GM15510 (cell line): ENCODE data around the gene ADARB2.

Source experiments
- POLR2A ChIP-seq: IDR thresholded peaks from 3 replicates; pipeline ENCODE4 v1.6.1; 2011; ENCODE audit warnings: borderline replicate concordance; ENCODE audit not compliant: insufficient read length; ENCODE audit errors: extremely low read depth

The ADARB2 gene

DNA sequence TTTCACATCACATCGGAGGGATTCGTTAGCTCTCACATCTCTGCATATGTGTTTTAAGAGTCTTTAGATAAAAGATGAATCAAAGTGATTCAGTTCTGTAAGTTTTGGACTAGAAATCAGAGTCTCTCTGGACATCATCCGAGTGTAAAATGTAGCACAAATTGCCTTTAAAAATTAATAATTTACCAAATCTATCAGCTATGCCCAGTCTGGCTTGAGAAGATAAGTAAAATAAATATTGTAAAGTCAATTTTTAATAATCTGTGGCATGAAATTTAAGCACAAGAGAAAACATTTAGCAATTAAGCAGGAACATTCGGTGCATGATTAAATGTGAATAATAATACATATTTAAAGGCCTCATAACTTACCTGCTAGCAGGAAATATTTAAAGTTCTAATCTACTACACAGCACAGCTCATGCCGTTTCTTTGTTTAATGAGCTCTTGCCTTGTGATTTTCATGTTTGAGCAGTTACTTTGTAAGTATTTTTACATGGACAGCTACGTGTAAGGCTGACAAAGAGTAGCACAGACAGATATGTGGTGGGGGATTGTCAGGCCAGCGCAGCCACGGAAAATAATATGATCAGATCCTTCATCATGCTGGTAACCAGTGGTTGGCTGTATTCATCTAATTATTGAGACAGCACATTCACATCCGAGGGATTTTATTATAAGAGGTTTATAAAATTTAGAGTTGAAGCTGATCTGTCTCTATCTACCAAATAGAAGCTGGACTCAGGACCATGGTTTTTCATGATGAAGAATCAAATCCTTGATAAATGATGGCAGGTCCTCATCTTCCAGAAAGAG is 317.3 kb downstream of the ADARB2 start:
- no peak for TF ChIP-seq POLR2A

DNA sequence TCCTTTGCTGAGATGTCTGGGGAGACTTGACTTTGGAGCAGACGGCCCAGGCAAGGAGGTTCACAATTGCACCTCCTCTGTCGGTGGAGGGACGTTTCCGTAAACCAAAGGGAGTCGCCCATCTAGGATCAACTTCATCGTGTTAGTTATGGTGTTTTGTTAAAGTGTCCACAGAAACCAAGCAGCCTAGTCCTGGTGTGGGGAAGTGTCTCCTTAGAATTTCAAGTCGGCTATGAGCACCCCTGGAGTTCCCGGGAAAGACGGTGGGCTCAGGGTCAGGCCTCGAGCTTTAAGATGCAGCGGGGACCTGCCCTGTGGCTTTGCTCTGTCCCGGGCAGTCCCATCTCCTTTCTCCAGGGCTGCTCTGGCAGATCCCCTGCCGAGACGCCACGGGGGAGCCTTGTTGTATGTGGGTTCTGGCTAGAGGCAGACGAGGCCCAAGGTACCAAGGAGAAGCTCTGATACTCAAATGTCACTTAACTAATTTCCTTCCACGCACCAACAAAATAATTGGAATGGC is 319.2 kb downstream of the ADARB2 start:
- TF ChIP-seq POLR2A = no peak

DNA sequence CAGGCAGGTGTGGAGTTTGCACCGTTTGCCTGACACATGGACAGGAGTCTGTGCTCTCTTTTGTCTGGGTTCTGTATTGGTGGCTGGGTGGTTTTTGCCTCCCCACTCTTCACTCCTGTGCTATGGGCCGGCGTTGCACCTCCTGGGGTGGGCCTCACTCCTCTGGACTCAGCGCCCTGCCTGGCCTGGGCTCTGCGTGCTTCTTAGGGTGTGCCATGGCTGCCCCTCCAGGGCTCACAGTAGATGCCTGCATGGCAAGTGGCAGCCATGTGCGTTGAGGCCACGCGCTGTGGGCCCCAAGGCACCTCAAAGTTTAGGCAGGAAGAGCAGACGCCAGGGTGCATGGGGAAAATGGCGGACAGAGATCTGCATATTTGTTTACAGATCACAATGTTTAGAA is 319.8 kb downstream of the ADARB2 start:
- TF ChIP-seq POLR2A = no peak

DNA sequence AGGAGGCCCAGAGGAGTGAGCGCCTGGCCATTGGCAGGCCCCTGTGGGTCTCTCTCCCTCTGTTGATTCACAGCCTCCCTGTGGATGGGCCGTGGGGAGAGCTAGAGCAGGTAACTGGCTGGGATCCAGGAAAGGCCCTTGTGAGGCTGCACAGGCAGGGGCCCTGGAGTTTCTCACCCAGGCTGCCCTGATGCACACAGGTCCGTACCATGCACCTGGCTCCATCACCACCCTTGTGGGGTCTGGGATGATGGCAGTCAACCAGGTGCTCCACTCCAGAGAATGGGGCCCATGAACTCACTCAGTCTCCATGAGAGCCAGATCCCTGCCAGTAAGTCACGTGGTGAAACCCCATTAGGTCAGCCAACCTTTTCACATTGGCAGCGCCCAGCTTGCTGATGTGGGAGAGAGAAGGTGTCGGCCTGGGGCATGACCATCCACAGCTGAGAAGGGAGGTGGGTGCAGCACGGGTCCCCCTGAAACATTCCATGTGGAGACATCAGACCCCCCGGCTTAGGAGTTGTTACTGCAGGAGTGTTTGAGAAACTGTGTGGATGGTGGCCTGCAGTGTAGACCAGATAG is 320.8 kb downstream of the ADARB2 start:
- no peak for TF ChIP-seq POLR2A

DNA sequence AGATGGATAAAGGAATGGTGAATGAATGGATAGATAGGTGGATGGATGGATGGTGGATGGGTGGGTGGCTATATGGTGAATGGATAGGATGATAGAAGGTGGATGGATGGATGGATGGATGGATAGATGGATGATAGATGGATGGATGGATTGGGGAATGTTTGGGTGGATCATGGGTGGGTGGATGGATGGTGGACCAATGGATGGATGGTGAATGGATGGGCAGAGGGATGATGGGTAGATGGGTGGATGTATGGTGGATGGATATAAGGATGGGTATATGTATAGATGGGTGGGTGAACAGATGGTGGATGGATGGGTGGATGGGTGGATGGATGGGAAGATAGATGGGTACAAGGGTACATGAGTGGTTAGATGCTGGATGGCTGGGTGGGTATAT is 322.4 kb downstream of the ADARB2 start:
- no peak for TF ChIP-seq POLR2A

DNA sequence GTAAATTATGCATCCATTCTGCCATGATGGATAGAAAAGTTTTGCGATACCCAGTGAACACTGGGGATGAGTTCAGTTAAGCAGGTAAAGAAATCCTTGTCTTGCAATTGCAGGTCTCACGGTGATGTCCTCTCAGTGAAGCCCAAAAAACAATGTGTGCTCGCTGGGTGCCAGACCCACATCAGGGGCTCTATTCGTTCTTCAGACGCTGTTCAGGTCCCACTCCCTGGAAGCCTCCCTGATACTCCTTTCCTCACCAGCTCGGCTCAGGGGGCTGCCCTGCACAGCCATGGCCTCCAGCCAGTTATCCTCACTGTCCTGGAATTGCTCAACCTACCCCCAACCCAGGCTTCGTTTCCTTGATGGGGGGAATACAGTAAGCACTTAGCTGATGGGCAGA is 323.5 kb downstream of the ADARB2 start:
- no peak for TF ChIP-seq POLR2A

DNA sequence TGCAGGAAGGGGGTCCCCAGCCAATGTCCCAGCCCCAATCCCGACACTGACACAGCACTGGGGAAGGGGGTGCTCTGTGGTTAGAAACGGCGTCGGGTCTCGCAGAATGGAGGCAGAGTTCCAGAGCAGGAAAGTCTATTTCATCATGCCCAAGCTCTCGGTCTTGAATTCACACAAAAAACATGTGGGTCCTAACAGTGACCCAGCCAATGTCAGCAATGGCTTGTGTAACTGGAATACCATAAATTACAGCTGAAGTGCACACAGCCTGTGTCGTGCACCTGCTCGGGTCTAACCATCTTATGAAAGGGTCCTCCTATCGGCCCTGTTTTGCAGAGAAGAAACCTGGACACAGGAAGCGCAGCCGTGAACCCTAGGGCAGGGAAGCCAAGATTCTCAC is 324.1 kb downstream of the ADARB2 start:
- TF ChIP-seq POLR2A = no peak

DNA sequence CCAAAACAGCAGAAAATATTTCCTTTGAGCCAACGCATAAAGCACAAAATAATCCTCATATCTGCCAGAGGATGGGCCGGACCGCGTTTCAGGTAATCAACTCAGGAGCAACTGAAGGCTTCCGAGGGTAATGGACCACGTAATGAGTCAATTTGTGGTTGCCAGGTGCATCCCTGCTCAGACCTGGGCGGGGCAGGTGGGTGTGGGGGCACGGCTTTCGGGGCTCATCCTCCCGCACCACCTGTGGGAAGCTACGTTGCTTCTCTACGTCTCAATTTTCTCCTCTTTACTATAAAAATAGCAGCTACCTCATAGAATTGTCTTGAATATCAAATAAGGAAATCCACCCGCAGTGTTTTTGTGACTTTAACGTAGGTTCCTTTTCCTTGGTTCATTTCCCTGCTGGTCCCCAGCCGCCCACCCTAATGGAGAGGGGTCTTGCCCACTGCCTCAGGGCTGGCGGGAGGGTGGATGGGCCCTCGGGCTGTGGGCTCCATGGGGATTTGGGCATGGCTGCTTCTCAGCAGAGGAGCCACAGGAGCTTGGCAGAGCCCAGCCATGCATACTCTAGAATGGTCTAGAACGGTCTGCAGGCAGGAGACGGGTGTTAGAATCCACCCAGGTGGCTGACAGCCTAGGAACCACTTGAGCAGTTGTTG is 324.7 kb downstream of the ADARB2 start:
- TF ChIP-seq POLR2A = no peak

DNA sequence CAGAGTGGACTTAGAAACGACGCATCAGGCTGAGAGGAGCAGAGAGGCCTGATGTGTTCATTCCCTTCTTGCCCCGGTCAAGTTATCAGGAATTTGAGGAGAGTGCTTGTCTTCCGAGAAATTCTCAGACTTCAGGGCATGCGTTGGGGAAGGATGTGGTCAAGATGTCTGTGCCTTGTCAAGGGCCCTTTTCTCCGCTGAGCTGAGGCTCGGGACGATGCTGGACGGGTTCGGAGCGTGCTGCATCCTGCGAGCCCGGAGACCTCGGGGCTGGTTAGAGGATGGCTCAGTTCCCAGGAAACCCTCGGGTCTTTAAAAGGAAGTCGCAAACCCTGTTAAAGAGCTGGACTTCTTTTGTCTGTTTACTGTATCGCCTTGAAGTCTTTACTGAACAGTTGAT is 325.4 kb downstream of the ADARB2 start:
- no peak for TF ChIP-seq POLR2A

DNA sequence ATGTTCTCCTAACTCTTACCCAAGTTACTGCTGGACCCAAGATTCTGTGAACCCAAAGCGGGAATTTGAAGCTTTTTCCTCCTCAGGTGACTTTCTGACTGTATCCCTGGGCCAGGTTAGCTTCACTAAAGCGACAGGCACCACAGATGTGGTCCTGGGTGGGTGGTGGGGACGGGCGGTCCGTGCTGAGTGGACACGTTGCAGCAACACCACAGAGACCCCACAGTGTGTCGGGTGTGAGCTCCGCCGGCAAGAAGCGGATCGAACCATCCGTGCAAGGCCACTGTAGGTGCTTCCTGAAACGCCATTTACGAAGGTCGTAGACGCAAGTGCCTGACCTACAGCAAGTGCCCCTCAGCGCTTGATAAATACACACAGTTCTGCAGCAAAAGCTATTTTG is 325.9 kb downstream of the ADARB2 start:
- no peak for TF ChIP-seq POLR2A

DNA sequence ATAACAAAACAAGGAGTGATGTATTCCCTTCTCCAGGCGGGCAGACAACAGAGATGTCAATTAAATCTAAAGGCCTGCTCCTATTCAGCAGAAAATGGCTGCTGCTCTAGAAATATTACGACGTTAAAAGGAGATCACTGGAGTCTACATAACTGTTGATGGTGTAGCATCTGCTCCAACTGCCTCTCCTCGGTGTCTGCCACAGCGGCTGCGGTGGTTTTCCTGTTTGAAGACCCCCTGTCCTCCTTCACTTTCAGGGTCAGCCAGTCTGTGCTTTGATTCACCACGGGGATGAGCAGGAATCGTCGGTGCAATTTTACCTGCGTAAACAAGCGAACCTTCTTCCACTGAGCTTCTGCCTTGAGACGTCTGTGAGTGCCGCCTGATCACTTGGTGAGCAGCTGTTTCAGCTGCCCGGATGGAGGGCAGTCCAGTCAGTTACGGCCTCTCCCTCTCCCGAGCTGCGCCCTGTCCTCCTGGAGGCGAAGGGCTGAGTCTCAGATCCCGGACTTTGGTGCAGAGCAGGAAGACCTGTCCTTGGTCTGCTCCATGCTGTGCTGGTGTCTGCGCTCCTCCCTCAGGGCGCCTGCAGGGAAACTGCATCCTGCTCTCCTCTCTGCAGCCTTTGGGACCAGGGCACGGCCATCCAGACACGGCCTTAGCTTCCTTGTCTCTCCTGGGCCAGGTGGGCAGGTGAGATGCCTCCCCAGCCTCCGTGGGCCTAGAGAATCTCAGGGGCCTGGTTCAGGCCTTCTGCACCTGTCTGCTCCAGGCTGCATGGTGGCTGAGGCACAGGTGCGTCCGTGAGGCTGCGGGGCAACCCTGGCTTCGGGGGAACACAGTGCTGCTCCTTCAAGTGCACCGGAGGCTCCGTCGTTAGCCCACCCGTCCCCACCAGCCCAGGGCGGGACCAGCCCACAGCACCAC is 326.6 kb downstream of the ADARB2 start:
- TF ChIP-seq POLR2A = no peak

DNA sequence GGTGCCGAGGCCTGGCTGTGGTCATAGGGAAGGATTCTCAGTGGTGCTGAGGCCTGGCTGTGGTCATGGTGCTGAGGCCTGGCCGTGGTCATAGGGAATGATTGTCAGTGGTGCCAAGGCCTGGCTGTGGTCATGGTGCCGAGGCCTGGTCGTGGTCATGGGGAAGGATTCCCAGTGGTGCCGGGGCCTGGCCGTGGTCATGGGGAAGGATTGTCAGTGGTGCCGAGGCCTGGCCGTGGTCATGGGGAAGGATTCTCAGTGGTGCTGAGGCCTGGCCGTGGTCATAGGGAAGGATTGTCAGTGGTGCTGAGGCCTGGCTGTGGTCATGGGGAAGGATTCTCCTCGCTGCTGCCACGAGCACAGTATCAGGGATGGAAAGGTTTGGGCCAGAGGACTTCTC is 327.3 kb downstream of the ADARB2 start:
- no peak for TF ChIP-seq POLR2A

DNA sequence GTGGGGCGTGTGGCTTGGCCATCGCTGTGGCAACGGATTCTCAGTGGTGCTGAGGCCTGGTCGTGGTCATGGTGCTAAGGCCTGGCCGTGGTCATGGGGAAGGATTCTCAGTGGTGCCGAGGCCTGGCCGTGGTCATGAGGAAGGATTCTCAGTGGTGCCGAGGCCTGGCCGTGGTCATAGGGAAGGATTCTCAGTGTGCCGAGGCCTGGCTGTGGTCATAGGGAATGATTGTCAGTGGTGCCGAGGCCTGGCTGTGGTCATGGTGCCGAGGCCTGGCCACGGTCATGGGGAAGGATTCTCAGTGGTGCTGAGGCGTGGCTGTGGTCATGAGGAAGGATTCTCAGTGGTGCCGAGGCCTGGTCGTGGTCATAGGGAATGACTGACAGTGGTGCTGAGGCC is 327.9 kb downstream of the ADARB2 start:
- no peak for TF ChIP-seq POLR2A

DNA sequence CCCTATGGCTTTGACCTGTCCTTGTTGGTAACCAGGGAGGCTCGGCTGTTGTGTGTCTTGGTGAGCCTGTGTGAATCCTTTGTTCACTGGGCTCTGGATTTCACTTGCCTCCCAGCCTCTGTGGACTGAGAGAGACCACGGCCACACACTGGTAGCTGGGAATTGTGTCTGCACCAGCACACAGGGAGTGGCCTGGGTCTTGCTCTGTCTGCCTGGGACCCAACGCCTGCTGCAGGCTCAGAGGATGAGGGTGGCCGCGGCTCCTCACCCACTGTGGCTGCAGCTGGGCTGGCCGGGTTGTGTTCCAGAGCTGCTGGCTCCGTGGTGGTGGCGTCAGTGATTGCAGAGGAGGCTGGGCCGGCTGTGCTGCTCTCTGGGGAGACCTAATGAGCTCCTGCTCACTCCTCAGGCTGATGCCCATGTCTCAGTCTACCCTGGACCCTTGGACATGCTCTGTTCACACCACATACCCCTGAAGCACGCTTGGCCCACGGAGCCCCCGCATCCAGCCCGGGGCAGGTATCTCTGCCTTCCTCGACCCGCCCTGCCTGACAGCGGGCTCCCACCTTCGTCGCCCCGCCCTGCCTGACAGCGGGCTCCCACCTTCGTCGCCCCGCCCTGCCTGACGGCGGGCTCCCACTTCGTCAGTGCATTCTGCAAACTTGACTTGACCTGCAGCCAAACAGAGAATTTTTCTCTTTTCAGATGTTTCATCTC is 328.5 kb downstream of the ADARB2 start:
- no peak for TF ChIP-seq POLR2A

DNA sequence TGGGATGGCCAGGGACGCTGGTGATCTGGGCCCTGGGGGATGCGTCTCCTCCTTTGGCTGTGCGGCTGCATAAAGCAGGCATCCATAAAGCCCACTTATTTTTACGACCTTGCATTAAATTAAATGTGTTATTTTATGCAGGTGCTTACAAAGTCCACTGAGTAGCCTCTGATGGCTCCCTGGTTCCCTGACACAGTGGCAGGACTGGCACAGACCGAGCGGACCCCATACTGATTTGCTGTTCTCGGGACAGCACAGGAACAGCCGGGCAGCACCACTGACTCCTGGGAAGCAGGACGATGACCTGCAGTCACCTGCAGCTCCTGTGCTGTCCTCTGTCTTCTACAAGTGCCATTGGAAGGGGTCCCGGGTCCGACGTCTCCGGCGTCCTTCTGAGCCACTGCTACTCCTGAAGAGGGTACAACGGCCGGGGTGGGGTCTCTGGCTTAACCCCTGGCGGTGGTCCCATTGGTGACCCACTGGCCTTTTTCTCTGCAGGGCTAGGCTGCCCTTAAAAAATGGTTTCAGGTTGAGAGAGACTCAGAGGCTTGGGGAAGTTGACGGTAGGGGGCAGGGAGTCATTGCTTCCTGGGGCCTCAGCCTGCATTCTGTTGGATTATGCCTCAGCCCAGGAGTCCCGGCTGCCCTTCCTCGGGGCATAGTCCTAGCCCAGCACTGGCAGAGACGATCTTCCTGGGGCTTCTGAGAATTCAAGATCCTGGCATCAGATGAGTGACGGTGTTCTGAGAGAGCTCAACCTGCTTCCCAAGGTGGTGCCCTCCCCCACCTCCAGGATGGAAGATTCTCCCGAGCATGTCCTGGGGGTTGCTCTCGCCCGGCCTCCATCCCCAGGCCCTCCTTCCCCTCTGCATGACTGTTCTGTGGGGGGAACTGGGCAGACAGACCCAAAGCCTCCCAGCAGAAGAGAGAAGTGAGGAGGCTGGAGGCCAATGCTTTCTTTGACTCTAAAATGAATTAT is 330.1 kb downstream of the ADARB2 start:
- TF ChIP-seq POLR2A = no peak
